Pulmonary artery endothelial cell (primary cell): ENCODE measurements around the gene ZDHHC17. TPM values are rescaled to one million over a fixed set of nuclear protein-coding genes. Genes with fewer than 3 reads are reported as not detected.

Experiments
- total RNA-seq: library from RNA; depleted of rRNA; stranded (reverse); fragments of >200 nt; gene quantifications from 2 replicates; pipeline ENCODE4 v1.2.3, GENCODE V29; 2014

The ZDHHC17 gene
- total RNA-seq, 1 donor from 2014 or later = 50.2 TPM

Other genes starting within 250 kb of the ZDHHC17 start
- 33.8 and 39.2 TPM in 2 replicates for gene OSBPL8, start 204.3 kb upstream of the ZDHHC17 start, total RNA-seq
- 2.8 and 10.5 TPM in 2 replicates for gene CSRP2, start 114.9 kb downstream of the ZDHHC17 start, total RNA-seq